ENCODE data around the gene OTOP2. TPM values are rescaled to one million over a fixed set of nuclear protein-coding genes. Genes with fewer than 3 reads are reported as not detected.

The OTOP2 gene
- total and polyA plus RNA-seq, 9 of the 15 experiments (the other 6 are each of a cell fraction or from before 2014, with no cell fraction given): 0.04 to 0.36 (median 0.14) TPM; not detected in 1

GRCh38 chr17:74923538-74924249, 379 bp upstream of the OTOP2 start (continued):
- TF ChIP-seq CHD7 (IDR thresholded peaks at IDR 0.05; ENCODE audit: low read depth, low read length) (no peak), ZFPM2 (CRISPR knock-in tag; IDR thresholded peaks at IDR 0.05) (no peak), NR1H2 (CRISPR knock-in tag; IDR thresholded peaks at IDR 0.05) (peak; percentile 85; the same call in 1 of the 2 replicates), SMAD4 (CRISPR knock-in tag; conservative IDR thresholded peaks at IDR 0.05) (no peak), SMARCA5 (IDR thresholded peaks at IDR 0.05) (no peak), GMEB1 (CRISPR knock-in tag; IDR thresholded peaks at IDR 0.05) (no peak), MCM2 (IDR thresholded peaks at IDR 0.05; ENCODE audit: low read depth) (no peak), RBM39 (optimal IDR thresholded peaks at IDR 0.05; ENCODE audit: low read depth, low read length) (no peak), GATAD2A (IDR thresholded peaks at IDR 0.05) (no peak), POLR2A (conservative IDR thresholded peaks at IDR 0.05) (no peak), EZH2 (IDR thresholded peaks at IDR 0.05; ENCODE audit: borderline replicate concordance, low read depth, low read length) (no peak), RBM15 (IDR thresholded peaks at IDR 0.05; ENCODE audit: insufficient read depth, low read length) (no peak), HMG20B (CRISPR knock-in tag; IDR thresholded peaks at IDR 0.05) (no peak), ZNF57 (CRISPR knock-in tag; IDR thresholded peaks at IDR 0.05) (no peak)
- TF ChIP-seq, protein P1, sequence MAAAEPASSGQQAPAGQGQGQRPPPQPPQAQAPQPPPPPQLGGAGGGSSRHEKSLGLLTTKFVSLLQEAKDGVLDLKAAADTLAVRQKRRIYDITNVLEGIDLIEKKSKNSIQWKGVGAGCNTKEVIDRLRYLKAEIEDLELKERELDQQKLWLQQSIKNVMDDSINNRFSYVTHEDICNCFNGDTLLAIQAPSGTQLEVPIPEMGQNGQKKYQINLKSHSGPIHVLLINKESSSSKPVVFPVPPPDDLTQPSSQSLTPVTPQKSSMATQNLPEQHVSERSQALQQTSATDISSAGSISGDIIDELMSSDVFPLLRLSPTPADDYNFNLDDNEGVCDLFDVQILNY (CRISPR knock-in tag; IDR thresholded peaks at IDR 0.05): no peak
